ENCODE data around the gene PRR19.

- TF ChIP-seq YY1 (IDR thresholded peaks at IDR 0.05; ENCODE audit: insufficient read depth, insufficient read length) = no peak
- no peak for TF ChIP-seq ZNF274 (IDR thresholded peaks at IDR 0.05; ENCODE audit: low read depth, low read length)
These were observed 28.9 kb upstream of the PRR19 start for GRCh38 chr19:42272989-42273406.
